ENCODE measurements around the gene B3GALT5. TPM values are rescaled to one million over a fixed set of nuclear protein-coding genes. Genes with fewer than 3 reads are reported as not detected.

Gene B3GALT5
- total and polyA plus RNA-seq, 7 donors, result 0.36 to 33.7 (median 1.4) TPM

GRCh38 chr21:39675590-39675989 lies 62.9 kb downstream of the B3GALT5 start:
- Histone ChIP-seq H3K4me3 (peak overlapping the region in 2 of 4 donors; percentile 1 to 30), H3K36me3 (no peaks in the 10 kb centered on the region), H3K27ac (peak overlapping the region; percentile 71 to 89 (median 81)), H3K27me3 (no peaks in the 10 kb centered on the region), H3K9me3 (no peaks in the 10 kb centered on the region), H3K4me1 (peaks cover 0 to 47% (median 32%) of the 10 kb centered on the region in 4 donors)
- intact Hi-C loops (cut with DNase I), result loop anchor here (2.0 kb wide), 1 partner anchor 15 kb away; no protein-coding TSS in a partner anchor
- DNase-seq, result no peak
- TF ChIP-seq POLR2A (IDR thresholded peaks at IDR 0.05), result no peak
- TF ChIP-seq EP300 (IDR thresholded peaks at IDR 0.05), result no peak
- no peak for TF ChIP-seq CTCF (IDR thresholded peaks at IDR 0.05)
- TF ChIP-seq POLR2AphosphoS5 (IDR thresholded peaks at IDR 0.05), result no peak
- WGBS, 2 donors, result 87 to 93% methylated on average over 12 of the region's 12 CpGs

- Histone ChIP-seq H3K9me3 (no peaks in the 10 kb centered on the region), H3K4me1 (peaks cover 0 to 44% (median 32%) of the 10 kb centered on the region in 4 donors), H3K27ac (peak overlapping the region; percentile 71 to 89 (median 81)), H3K27me3 (no peaks in the 10 kb centered on the region), H3K36me3 (no peaks in the 10 kb centered on the region), H3K4me3 (peak overlapping the region in 3 of 4 donors; percentile 21 to 38 (median 30))
- peak; percentile 96 to 99 (median 98) for TF ChIP-seq POLR2AphosphoS5 (IDR thresholded peaks at IDR 0.05)
- TF ChIP-seq EP300 (IDR thresholded peaks at IDR 0.05), result peak in 3 of 4 donors; percentile 76 to 89 (median 86)
- no peak for TF ChIP-seq CTCF (IDR thresholded peaks at IDR 0.05)
- WGBS, 2 donors, result 55 to 64% methylated on average over 14 of the region's 14 CpGs
- intact Hi-C loops (cut with DNase I), result loop anchor here (2.0 kb wide), 1 partner anchor 15 kb away; no protein-coding TSS in a partner anchor
- DNase-seq, result peak; percentile 91
Observed at GRCh38 chr21:39675993-39676661, 63.4 kb downstream of the B3GALT5 start.

- WGBS, 2 donors, result 95 to 97% methylated on average over 4 of the region's 4 CpGs
- Histone ChIP-seq H3K9me3 (no peaks in the 10 kb centered on the region), H3K4me1 (peaks cover 0 to 21% (median 18%) of the 10 kb centered on the region in 4 donors), H3K27me3 (no peaks in the 10 kb centered on the region), H3K27ac (no peak overlapping the region), H3K4me3 (no peak overlapping the region), H3K36me3 (no peaks in the 10 kb centered on the region)
- TF ChIP-seq POLR2AphosphoS5 (IDR thresholded peaks at IDR 0.05) (no peak), EP300 (IDR thresholded peaks at IDR 0.05) (no peak), POLR2A (IDR thresholded peaks at IDR 0.05) (no peak), CTCF (IDR thresholded peaks at IDR 0.05) (no peak)
- DNase-seq, result no peak
- intact Hi-C loops (cut with DNase I), result loop anchor here (10.0 kb wide), 1 partner anchor 195 kb away; no protein-coding TSS in a partner anchor
Observed at GRCh38 chr21:39680216-39680615, 67.5 kb downstream of the B3GALT5 start.

- Histone ChIP-seq H3K27ac (no peak overlapping the region), H3K9me3 (no peaks in the 10 kb centered on the region), H3K4me1 (peaks cover 0 to 11% (median 10%) of the 10 kb centered on the region in 4 donors), H3K36me3 (no peaks in the 10 kb centered on the region), H3K27me3 (no peaks in the 10 kb centered on the region), H3K4me3 (no peak overlapping the region)
- no peak for DNase-seq
- intact Hi-C loops (cut with DNase I), result loop anchor here (10.0 kb wide), 1 partner anchor 194 kb away; no protein-coding TSS in a partner anchor
- 66 to 94% methylated on average over 4 of the region's 4 CpGs for whole genome bisulfite sequencing, 2 donors
- TF ChIP-seq POLR2AphosphoS5 (IDR thresholded peaks at IDR 0.05) (peak in 1 of 4 donors; percentile 38), EP300 (IDR thresholded peaks at IDR 0.05) (no peak)
Observed at GRCh38 chr21:39681257-39681656, 68.5 kb downstream of the B3GALT5 start.

- intact Hi-C loops (cut with DNase I), result loop anchor here (10.0 kb wide), 1 partner anchor 193 kb away; no protein-coding TSS in a partner anchor
- TF ChIP-seq POLR2AphosphoS5 (IDR thresholded peaks at IDR 0.05) (no peak), EP300 (IDR thresholded peaks at IDR 0.05) (no peak)
- DNase-seq, result no peak
- Histone ChIP-seq H3K27me3 (no peaks in the 10 kb centered on the region), H3K4me3 (no peak overlapping the region), H3K36me3 (no peaks in the 10 kb centered on the region), H3K4me1 (peaks cover 0 to 7% (median 5%) of the 10 kb centered on the region in 4 donors), H3K27ac (no peak overlapping the region), H3K9me3 (no peaks in the 10 kb centered on the region)
- WGBS, 2 donors, result 76 to 77% methylated on average over 2 of the region's 2 CpGs
Observed at GRCh38 chr21:39681845-39682244, 69.1 kb downstream of the B3GALT5 start.
